Glomerular endothelial cell (primary cell): ENCODE data around the gene C19orf44. TPM values are rescaled to one million over a fixed set of nuclear protein-coding genes. Genes with fewer than 3 reads are reported as not detected.

Experiments used
- DNase-seq: peaks from one replicate; pipeline ENCODE4 v3.0.0-alpha.2; 2011; ENCODE audit warnings: low read depth, low spot score; ENCODE audit errors: extremely low read depth
- total RNA-seq: library from RNA; depleted of rRNA; stranded (reverse); fragments of >200 nt; gene quantifications from 2 replicates; pipeline ENCODE4 v1.2.3, GENCODE V29; 2015

C19orf44 gene
- total RNA-seq, 1 donor from 2014 or later: 4.1 TPM

DNA sequence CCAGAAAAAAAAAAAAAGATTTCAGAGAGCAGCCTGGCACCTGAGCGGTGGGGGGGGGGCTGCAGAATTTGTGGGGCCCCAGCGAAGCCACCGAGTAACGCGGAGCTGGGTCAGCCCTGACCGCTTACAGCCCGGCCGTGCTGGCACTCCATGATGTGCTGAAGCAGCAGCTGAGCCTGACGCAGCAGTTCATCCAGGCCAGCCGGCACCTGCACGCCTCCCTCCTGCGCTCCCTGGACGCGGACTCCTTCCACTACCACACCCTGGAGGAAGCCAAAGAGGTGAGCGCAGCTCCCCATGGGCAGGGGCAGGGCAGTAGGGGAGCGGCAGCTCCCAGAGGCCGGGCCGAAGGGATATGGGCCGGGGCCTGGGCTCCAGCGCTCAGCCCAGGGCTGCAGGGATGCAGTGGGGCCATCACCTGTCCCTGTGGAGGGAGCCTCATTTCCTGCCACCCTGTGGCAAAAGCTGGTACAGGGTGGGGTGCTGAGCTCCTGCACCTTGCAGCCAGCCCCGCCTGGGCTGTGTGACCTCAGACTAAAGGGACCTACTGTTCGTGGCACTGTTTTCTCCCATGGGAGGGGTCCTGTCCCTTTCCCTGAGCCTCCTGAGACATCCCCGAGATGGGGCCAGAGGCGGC, 18.3 kb downstream of the C19orf44 start:
- DNase-seq: no peak

GRCh38 chr19:16516381-16516780, 20.2 kb downstream of the C19orf44 start:
- no peak for DNase-seq

GRCh38 chr19:16516923-16517610, 20.9 kb downstream of the C19orf44 start:
- no peak for DNase-seq

DNA sequence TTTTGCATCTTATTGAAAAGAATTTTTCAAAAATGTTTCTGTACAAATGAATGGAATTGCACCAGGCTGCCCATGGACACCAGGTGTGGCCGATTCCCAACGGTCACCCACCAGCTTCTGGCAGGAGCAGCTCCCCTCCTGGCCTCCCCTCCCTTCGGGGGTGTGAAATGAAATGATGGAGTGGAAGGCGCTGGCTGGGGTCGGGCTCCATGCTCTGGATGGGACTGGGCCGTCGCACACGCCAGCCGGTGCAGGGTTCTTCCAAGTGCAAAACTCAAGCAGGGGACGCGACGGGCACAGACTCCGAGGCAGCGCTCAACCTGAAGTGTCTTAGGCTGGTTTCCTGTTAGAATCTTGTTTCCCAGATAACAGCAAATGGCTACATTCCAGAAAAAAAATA, 21.9 kb downstream of the C19orf44 start:
- DNase-seq: no peak

- DNase-seq: no peak
Observed at GRCh38 chr19:16518483-16519229, 22.5 kb downstream of the C19orf44 start.

GRCh38 chr19:16519230-16519687, 23.1 kb downstream of the C19orf44 start:
- DNase-seq: no peak

DNA sequence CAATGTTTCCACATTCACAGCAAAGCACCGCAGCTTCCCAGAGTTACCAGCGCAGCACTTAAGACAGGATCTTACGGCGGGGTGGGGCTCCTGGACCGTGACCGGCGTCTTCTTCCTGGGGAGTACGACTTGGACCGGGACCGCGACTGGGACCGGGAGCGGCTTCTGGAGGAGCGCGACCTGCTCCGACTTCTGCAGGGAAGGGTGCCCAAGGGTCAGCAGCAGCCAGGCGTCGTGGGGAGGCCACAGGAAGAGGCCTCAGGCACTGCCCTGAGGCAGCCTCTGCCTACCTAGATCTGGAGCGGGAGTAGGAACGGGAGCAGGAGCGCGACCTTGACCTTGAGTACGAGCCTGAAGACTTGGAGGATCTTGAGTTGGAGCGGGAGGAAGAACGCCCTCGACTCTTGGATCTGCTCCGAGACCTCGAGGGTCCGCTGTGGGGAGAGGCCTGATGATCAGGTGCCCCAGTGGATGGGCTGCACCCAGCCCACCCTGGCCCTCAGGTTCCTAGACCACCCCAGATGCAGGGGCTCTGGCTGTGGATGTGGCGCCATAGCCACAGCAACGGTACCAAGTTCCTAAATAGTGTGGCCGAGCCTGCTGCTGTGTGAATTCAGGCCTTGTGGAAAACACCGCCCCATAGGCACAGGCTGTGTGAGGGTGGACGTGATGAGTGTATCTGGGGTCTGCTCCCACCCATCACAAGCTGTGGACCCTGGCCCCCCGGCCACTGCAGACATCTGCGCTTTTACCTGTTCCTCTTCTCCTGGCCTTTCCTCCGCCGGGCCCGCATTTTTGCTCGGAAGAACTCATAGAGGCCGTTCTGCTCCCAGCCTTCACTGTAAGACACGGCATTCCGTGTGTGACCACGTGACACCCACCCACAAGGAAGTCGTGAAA, 24.1 kb downstream of the C19orf44 start:
- no peak for DNase-seq

DNA sequence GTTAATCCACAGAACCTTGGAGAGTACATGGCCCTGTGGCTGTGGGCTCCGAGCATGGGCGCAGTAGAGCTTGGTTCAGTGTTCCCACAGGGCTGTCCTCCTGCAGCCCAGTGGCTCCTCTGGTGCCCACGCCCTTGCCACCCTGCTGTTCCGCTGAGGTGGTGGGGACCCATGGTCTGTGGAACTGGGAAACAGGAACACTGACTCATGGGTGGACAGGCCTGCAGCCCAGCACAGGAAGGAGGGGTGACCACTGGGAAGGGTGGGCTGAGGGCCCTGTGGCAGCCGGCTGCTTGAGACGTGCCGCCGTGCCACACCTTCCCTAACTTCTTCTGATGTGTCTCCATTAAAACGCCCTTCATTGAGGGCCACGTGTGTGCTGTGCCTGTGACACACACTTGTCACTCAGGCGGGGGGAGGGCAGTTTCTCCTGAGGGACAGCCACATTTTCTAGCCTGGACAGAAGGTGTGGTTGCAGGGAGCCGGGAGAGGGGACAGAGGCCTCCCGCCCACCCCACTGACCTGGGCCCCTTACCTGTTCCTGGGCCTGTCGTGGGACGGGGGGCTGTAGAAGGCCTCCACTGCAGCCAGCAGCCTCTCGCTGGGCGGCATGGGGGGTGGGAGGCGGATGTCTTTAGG, 24.9 kb downstream of the C19orf44 start:
- no peak for DNase-seq

- no peak for DNase-seq
Observed at GRCh38 chr19:16521715-16522289, 25.6 kb downstream of the C19orf44 start.

- no peak for DNase-seq
Observed at GRCh38 chr19:16522559-16523377, 26.6 kb downstream of the C19orf44 start.

- no peak for DNase-seq
Observed at GRCh38 chr19:16524991-16525734, 29.0 kb downstream of the C19orf44 start.

DNA sequence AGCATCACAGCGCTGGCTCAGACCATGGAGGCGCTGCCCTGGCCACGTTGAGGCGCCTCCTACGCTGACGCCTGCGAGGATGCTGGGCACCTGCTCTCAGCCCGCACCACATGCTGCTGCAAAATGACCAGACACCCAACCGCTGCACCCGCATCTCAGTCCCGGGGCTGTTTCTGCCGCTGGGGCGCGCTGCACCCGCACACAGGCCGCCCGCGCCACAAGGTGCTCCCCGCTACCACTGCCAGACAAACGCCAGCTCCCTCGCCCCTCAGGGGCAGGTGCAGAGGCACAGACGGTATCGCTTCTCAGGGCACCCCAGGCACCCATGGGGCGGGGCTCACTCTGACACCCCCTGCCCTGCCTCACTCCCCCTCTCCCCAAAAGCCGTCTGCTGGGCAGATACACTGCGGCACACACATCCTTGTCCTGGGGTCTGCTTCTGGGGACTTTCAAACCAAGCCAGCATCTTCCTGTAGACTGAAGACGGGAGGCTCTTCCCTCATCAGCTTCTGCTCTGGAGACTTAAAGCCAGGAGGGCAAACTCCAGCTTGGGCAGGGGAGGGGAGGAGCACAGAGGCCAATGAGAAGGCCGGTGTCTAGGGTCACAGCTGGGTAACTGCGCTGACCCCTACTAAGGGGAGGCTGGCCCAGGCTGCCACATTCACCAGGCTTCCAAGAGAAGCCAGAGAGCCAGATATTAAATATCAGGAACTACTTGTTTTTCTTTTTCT, 29.7 kb downstream of the C19orf44 start:
- no peak for DNase-seq

GRCh38 chr19:16527334-16527935, 31.2 kb downstream of the C19orf44 start:
- no peak for DNase-seq

DNA sequence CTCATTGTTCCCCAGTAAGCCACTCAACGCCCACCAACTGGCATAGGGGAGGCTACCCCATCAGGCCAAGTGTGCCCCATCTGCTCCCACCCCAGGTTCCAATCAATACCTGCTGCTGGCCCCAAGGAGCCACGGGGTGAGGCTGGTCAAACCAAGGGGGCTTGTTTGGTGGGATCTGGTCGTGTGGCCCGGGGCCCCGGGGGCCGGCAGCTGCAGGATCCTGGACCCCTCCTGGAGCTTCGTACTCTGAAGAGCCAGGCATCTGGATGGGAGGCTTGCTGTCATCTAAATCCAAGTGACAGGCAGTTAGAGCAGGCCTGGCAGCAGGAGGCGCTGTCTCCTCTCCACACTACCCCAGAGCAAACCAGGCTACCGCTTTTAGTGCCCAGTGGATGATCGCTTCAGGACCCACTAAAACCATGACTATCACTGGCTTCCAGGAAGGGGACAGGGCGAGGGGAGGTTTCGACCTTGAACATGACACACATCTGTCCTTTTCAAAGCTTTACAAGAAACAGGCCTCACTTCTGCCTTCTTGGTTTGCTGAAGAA, 31.9 kb downstream of the C19orf44 start:
- no peak for DNase-seq

GRCh38 chr19:16529466-16530144, 33.4 kb downstream of the C19orf44 start:
- no peak for DNase-seq
